GM13977 (cell line): Measurements from ENCODE around the gene XDH.

ENCODE experiments used
- DNase-seq: peaks from one replicate; pipeline ENCODE4 v3.0.0; 2012; ENCODE audit warnings: low spot score
- CTCF ChIP-seq: IDR thresholded peaks from 2 replicates; pipeline ENCODE4 v1.5.1; 2012; ENCODE audit warnings: mild to moderate bottlenecking, control low read depth; ENCODE audit not compliant: insufficient read depth; ENCODE audit errors: extremely low read depth, missing control alignments
- in situ Hi-C: fragments of 300-500 bp; cut with MboI; formaldehyde crosslinking; loops from one replicate; pipeline ENCODE4 v1.12.0; 2022; ENCODE audit warnings: low sequenced_read_pairs, low pct_unique_long_range_greater_than_20kb, mixed read lengths, inconsistent platforms; ENCODE audit not compliant: unreplicated experiment

Gene XDH

GRCh38 chr2:31339696-31340095 is 74.8 kb downstream of the XDH start:
- no peak for DNase-seq
- in situ Hi-C loops, result loop anchor here (10.0 kb wide), 2 partner anchors 165 to 615 kb away; no protein-coding TSS in a partner anchor
- no peak for TF ChIP-seq CTCF

GRCh38 chr2:31337860-31338259 is 76.7 kb downstream of the XDH start:
- in situ Hi-C loops, result loop anchor here (10.0 kb wide), 2 partner anchors 163 to 613 kb away; no protein-coding TSS in a partner anchor
- DNase-seq, result no peak
- TF ChIP-seq CTCF, result no peak

- TF ChIP-seq CTCF, result no peak
- DNase-seq, result no peak
- in situ Hi-C loops, result loop anchor here (10.0 kb wide), 2 partner anchors 162 to 612 kb away; no protein-coding TSS in a partner anchor
Observed at GRCh38 chr2:31337197-31337596, 77.3 kb downstream of the XDH start.

GRCh38 chr2:31335921-31336585 is 78.5 kb downstream of the XDH start:
- no peak for DNase-seq
- TF ChIP-seq CTCF, result no peak
- in situ Hi-C loops, result loop anchor here (10.0 kb wide), 2 partner anchors 161 to 611 kb away; no protein-coding TSS in a partner anchor

GRCh38 chr2:31334311-31335026 is 80.1 kb downstream of the XDH start:
- DNase-seq, result no peak
- in situ Hi-C loops, result loop anchor here (10.0 kb wide), 2 partner anchors 160 to 610 kb away; no protein-coding TSS in a partner anchor
- no peak for TF ChIP-seq CTCF

GRCh38 chr2:31333527-31334183 is 80.9 kb downstream of the XDH start:
- TF ChIP-seq CTCF, result peak; percentile 93
- in situ Hi-C loops, result loop anchor here (10.0 kb wide), 2 partner anchors 159 to 609 kb away; no protein-coding TSS in a partner anchor
- DNase-seq, result peak; percentile 80
